ENCODE measurements around the gene NELL1.
"Not testable (repeated sequence)": the region's sequence is repeated elsewhere in the genome, so short reads cannot be mapped to it uniquely, and the experiment has no call there.

NELL1 gene

GRCh38 chr11:21137803-21138202 is 468.4 kb downstream of the NELL1 start:
- H3K9ac ChIP-seq (ENCODE audit: low read depth, low read length), result no peak overlapping the region
- H3K9me3 ChIP-seq (ENCODE audit: insufficient read depth, low read depth, low read length), result no peaks in the 10 kb centered on the region
- no peaks in the 10 kb centered on the region for H3K27me3 ChIP-seq (ENCODE audit: insufficient read depth, low read length)
- H3K27ac ChIP-seq (ENCODE audit: low read depth, low read length), result no peak overlapping the region
- 97% methylated on average over 6 of the region's 6 CpGs for WGBS
- no peaks in the 10 kb centered on the region for H3K36me3 ChIP-seq (ENCODE audit: insufficient read depth, low read length)
- H3K4me3 ChIP-seq (ENCODE audit: low read length), result no peak overlapping the region
- H3K4me1 ChIP-seq (ENCODE audit: insufficient read depth, low read length), result no peaks in the 10 kb centered on the region

- 89% methylated on average over 3 of the region's 4 CpGs for WGBS
Observed at GRCh38 chr11:21141557-21141956, 472.2 kb downstream of the NELL1 start.

GRCh38 chr11:21142007-21142406 is 472.6 kb downstream of the NELL1 start:
- H3K27me3 ChIP-seq (ENCODE audit: insufficient read depth, low read length), result no peaks in the 10 kb centered on the region
- H3K9me3 ChIP-seq (ENCODE audit: insufficient read depth, low read depth, low read length), result no peaks in the 10 kb centered on the region
- WGBS, result 71% methylated on average over 2 of the region's 2 CpGs
- no peak overlapping the region for H3K4me3 ChIP-seq (ENCODE audit: low read length)
- no peaks in the 10 kb centered on the region for H3K36me3 ChIP-seq (ENCODE audit: insufficient read depth, low read length)
- peaks cover 4% of the 10 kb centered on the region; the same call in 1 of the 2 replicates for H3K4me1 ChIP-seq (ENCODE audit: insufficient read depth, low read length)
- H3K9ac ChIP-seq (ENCODE audit: low read depth, low read length), result no peak overlapping the region
- no peak overlapping the region for H3K27ac ChIP-seq (ENCODE audit: low read depth, low read length)

More at GRCh38 chr11:21141557-21141956, 472.2 kb downstream of the NELL1 start:
- not testable (repeated sequence) for H3K27me3 ChIP-seq (ENCODE audit: insufficient read depth, low read length); H3K27ac ChIP-seq (ENCODE audit: low read depth, low read length); H3K36me3 ChIP-seq (ENCODE audit: insufficient read depth, low read length); H3K4me1 ChIP-seq (ENCODE audit: insufficient read depth, low read length); H3K9ac ChIP-seq (ENCODE audit: low read depth, low read length); H3K9me3 ChIP-seq (ENCODE audit: insufficient read depth, low read depth, low read length); H3K4me3 ChIP-seq (ENCODE audit: low read length)

- no peak overlapping the region for H3K27ac ChIP-seq (ENCODE audit: low read depth, low read length)
- peaks cover 4% of the 10 kb centered on the region; the same call in 1 of the 2 replicates for H3K4me1 ChIP-seq (ENCODE audit: insufficient read depth, low read length)
- WGBS, result 90% methylated on average over 2 of the region's 2 CpGs
- no peaks in the 10 kb centered on the region for H3K27me3 ChIP-seq (ENCODE audit: insufficient read depth, low read length)
- no peak overlapping the region for H3K4me3 ChIP-seq (ENCODE audit: low read length)
- no peaks in the 10 kb centered on the region for H3K9me3 ChIP-seq (ENCODE audit: insufficient read depth, low read depth, low read length)
- H3K9ac ChIP-seq (ENCODE audit: low read depth, low read length), result no peak overlapping the region
- H3K36me3 ChIP-seq (ENCODE audit: insufficient read depth, low read length), result no peaks in the 10 kb centered on the region
Observed at GRCh38 chr11:21144531-21144930, 475.1 kb downstream of the NELL1 start.

GRCh38 chr11:21148376-21148775 is 479.0 kb downstream of the NELL1 start:
- H3K9ac ChIP-seq (ENCODE audit: low read depth, low read length), result no peak overlapping the region
- peaks cover 4% of the 10 kb centered on the region; the same call in 1 of the 2 replicates for H3K4me1 ChIP-seq (ENCODE audit: insufficient read depth, low read length)
- H3K9me3 ChIP-seq (ENCODE audit: insufficient read depth, low read depth, low read length), result no peaks in the 10 kb centered on the region
- WGBS, result 97% methylated on average over 3 of the region's 3 CpGs
- no peak overlapping the region for H3K4me3 ChIP-seq (ENCODE audit: low read length)
- H3K27me3 ChIP-seq (ENCODE audit: insufficient read depth, low read length), result no peaks in the 10 kb centered on the region
- H3K27ac ChIP-seq (ENCODE audit: low read depth, low read length), result no peak overlapping the region
- H3K36me3 ChIP-seq (ENCODE audit: insufficient read depth, low read length), result no peaks in the 10 kb centered on the region

GRCh38 chr11:21160140-21160539 is 490.8 kb downstream of the NELL1 start:
- H3K4me3 ChIP-seq (ENCODE audit: low read length), result no peak overlapping the region
- H3K36me3 ChIP-seq (ENCODE audit: insufficient read depth, low read length), result no peaks in the 10 kb centered on the region
- H3K27ac ChIP-seq (ENCODE audit: low read depth, low read length), result no peak overlapping the region
- 96% methylated on average over 3 of the region's 3 CpGs for WGBS
- no peak overlapping the region for H3K9ac ChIP-seq (ENCODE audit: low read depth, low read length)
- H3K4me1 ChIP-seq (ENCODE audit: insufficient read depth, low read length), result no peaks in the 10 kb centered on the region
- no peaks in the 10 kb centered on the region for H3K9me3 ChIP-seq (ENCODE audit: insufficient read depth, low read depth, low read length)
- H3K27me3 ChIP-seq (ENCODE audit: insufficient read depth, low read length), result no peaks in the 10 kb centered on the region

- no peaks in the 10 kb centered on the region for H3K36me3 ChIP-seq (ENCODE audit: insufficient read depth, low read length)
- H3K9me3 ChIP-seq (ENCODE audit: insufficient read depth, low read depth, low read length), result no peaks in the 10 kb centered on the region
- H3K4me1 ChIP-seq (ENCODE audit: insufficient read depth, low read length), result no peaks in the 10 kb centered on the region
- no peaks in the 10 kb centered on the region for H3K27me3 ChIP-seq (ENCODE audit: insufficient read depth, low read length)
- WGBS, result 94% methylated on average over 8 of the region's 8 CpGs
- no peak overlapping the region for H3K27ac ChIP-seq (ENCODE audit: low read depth, low read length)
- H3K9ac ChIP-seq (ENCODE audit: low read depth, low read length), result no peak overlapping the region
- no peak overlapping the region for H3K4me3 ChIP-seq (ENCODE audit: low read length)
Observed at GRCh38 chr11:21169639-21170038, 500.3 kb downstream of the NELL1 start.

GRCh38 chr11:21173476-21173875 is 504.1 kb downstream of the NELL1 start:
- no peaks in the 10 kb centered on the region for H3K27me3 ChIP-seq (ENCODE audit: insufficient read depth, low read length)
- no peaks in the 10 kb centered on the region for H3K36me3 ChIP-seq (ENCODE audit: insufficient read depth, low read length)
- no peaks in the 10 kb centered on the region for H3K4me1 ChIP-seq (ENCODE audit: insufficient read depth, low read length)
- no peak overlapping the region for H3K9ac ChIP-seq (ENCODE audit: low read depth, low read length)
- no peak overlapping the region for H3K4me3 ChIP-seq (ENCODE audit: low read length)
- H3K27ac ChIP-seq (ENCODE audit: low read depth, low read length), result no peak overlapping the region
- no peaks in the 10 kb centered on the region for H3K9me3 ChIP-seq (ENCODE audit: insufficient read depth, low read depth, low read length)

GRCh38 chr11:21174781-21175180 is 505.4 kb downstream of the NELL1 start:
- Histone ChIP-seq H3K4me3 (ENCODE audit: low read length) (no peak overlapping the region), H3K4me1 (ENCODE audit: insufficient read depth, low read length) (no peaks in the 10 kb centered on the region), H3K27ac (ENCODE audit: low read depth, low read length) (no peak overlapping the region), H3K9ac (ENCODE audit: low read depth, low read length) (no peak overlapping the region), H3K27me3 (ENCODE audit: insufficient read depth, low read length) (no peaks in the 10 kb centered on the region), H3K36me3 (ENCODE audit: insufficient read depth, low read length) (no peaks in the 10 kb centered on the region), H3K9me3 (ENCODE audit: insufficient read depth, low read depth, low read length) (no peaks in the 10 kb centered on the region)
- WGBS, result 78% methylated on average over 2 of the region's 2 CpGs

- Histone ChIP-seq H3K27ac (ENCODE audit: low read depth, low read length) (no peak overlapping the region), H3K9me3 (ENCODE audit: insufficient read depth, low read depth, low read length) (no peaks in the 10 kb centered on the region), H3K4me1 (ENCODE audit: insufficient read depth, low read length) (no peaks in the 10 kb centered on the region), H3K9ac (ENCODE audit: low read depth, low read length) (no peak overlapping the region), H3K36me3 (ENCODE audit: insufficient read depth, low read length) (no peaks in the 10 kb centered on the region), H3K27me3 (ENCODE audit: insufficient read depth, low read length) (no peaks in the 10 kb centered on the region), H3K4me3 (ENCODE audit: low read length) (no peak overlapping the region)
- 50% methylated on average over 2 of the region's 2 CpGs for WGBS
Observed at GRCh38 chr11:21177379-21177778, 508.0 kb downstream of the NELL1 start.

GRCh38 chr11:21179770-21180169 is 510.4 kb downstream of the NELL1 start:
- Histone ChIP-seq H3K27me3 (ENCODE audit: insufficient read depth, low read length) (no peaks in the 10 kb centered on the region), H3K4me1 (ENCODE audit: insufficient read depth, low read length) (no peaks in the 10 kb centered on the region), H3K36me3 (ENCODE audit: insufficient read depth, low read length) (no peaks in the 10 kb centered on the region), H3K9ac (ENCODE audit: low read depth, low read length) (no peak overlapping the region), H3K4me3 (ENCODE audit: low read length) (no peak overlapping the region), H3K9me3 (ENCODE audit: insufficient read depth, low read depth, low read length) (no peaks in the 10 kb centered on the region), H3K27ac (ENCODE audit: low read depth, low read length) (no peak overlapping the region)
- no CpG with 5 or more reads among the region's 1 CpG for WGBS

- H3K9me3 ChIP-seq (ENCODE audit: insufficient read depth, low read depth, low read length), result no peaks in the 10 kb centered on the region
- H3K4me1 ChIP-seq (ENCODE audit: insufficient read depth, low read length), result no peaks in the 10 kb centered on the region
- H3K9ac ChIP-seq (ENCODE audit: low read depth, low read length), result no peak overlapping the region
- no peak overlapping the region for H3K27ac ChIP-seq (ENCODE audit: low read depth, low read length)
- no peak overlapping the region for H3K4me3 ChIP-seq (ENCODE audit: low read length)
- H3K27me3 ChIP-seq (ENCODE audit: insufficient read depth, low read length), result no peaks in the 10 kb centered on the region
- no peaks in the 10 kb centered on the region for H3K36me3 ChIP-seq (ENCODE audit: insufficient read depth, low read length)
- 85% methylated on average over 3 of the region's 3 CpGs for WGBS
Observed at GRCh38 chr11:21180182-21180581, 510.8 kb downstream of the NELL1 start.

Data from HUES64 (cell line).